CD14-positive monocyte (primary cell): ENCODE measurements around the gene CUL2. TPM values are rescaled to one million over a fixed set of nuclear protein-coding genes. Genes with fewer than 3 reads are reported as not detected.

Experiments used
- DNase-seq, 3 donors: peaks; one replicate each; pipeline ENCODE4 v3.0.0-alpha.2; 2011 to 2022
- H2AFZ ChIP-seq: 2 replicates; pipeline ENCODE4 v1.6.0; 2012; ENCODE audit warnings: mild to moderate bottlenecking, low read depth, low read length, inconsistent platforms; ENCODE audit not compliant: insufficient read depth, poor library complexity, severe bottlenecking
- H3K27ac ChIP-seq, 2 donors: 1 replicate in 1 of 2; 2 replicates in 1 of 2; pipeline ENCODE4 v1.5.1; 2012 to 2013; ENCODE audit warnings: low read length in 2 of 2, control low read depth in 1 of 2, inconsistent platforms in 1 of 2, low read depth in 1 of 2, mild to moderate bottlenecking in 1 of 2
- H3K27me3 ChIP-seq, 2 donors: one replicate each; pipeline versions ENCODE4 v1.6.0 to v1.6.1; 2011 to 2013; ENCODE audit warnings: low read length in 2 of 2; ENCODE audit not compliant: control insufficient read depth in 2 of 2, insufficient read depth in 2 of 2
- H3K36me3 ChIP-seq, 2 donors: replicated peaks in 1 of 2; 1 replicate in 1 of 2; 2 replicates in 1 of 2; pipeline versions ENCODE4 v1.5.1 to v1.6.1; 2012 to 2013; ENCODE audit warnings: low read length in 2 of 2, control low read depth in 1 of 2, inconsistent platforms in 1 of 2, mild to moderate bottlenecking in 1 of 2; ENCODE audit not compliant: insufficient read depth in 2 of 2, control insufficient read depth in 1 of 2
- H3K4me1 ChIP-seq, 2 donors: 1 replicate in 1 of 2; 2 replicates in 1 of 2; pipeline versions ENCODE4 v1.5.1 to v1.6.1; 2012 to 2013; ENCODE audit warnings: low read length in 2 of 2, control low read depth in 1 of 2, inconsistent platforms in 1 of 2, mild to moderate bottlenecking in 1 of 2, moderate library complexity in 1 of 2; ENCODE audit not compliant: insufficient read depth in 2 of 2, control insufficient read depth in 1 of 2
- H3K4me2 ChIP-seq: replicated peaks from 2 replicates; pipeline ENCODE3; 2012; ENCODE audit warnings: low read length, moderate library complexity, mild to moderate bottlenecking; ENCODE audit not compliant: poor library complexity, severe bottlenecking; ENCODE audit errors: extremely low read depth
- H3K4me3 ChIP-seq, 3 experiments: fragments of 200-600 bp in 1 of 3; sonication (generic) in 1 of 3; replicated peaks in 1 of 3; 1 replicate in 2 of 3; 2 replicates in 1 of 3; pipeline ENCODE4 v1.5.1; 2011 to 2013; ENCODE audit warnings: low read length in 3 of 3, mild to moderate bottlenecking in 3 of 3, control low read depth in 2 of 3, low read depth in 2 of 3, inconsistent platforms in 1 of 3, moderate library complexity in 1 of 3
- H3K79me2 ChIP-seq: 2 replicates; pipeline ENCODE4 v1.6.0; 2012; ENCODE audit warnings: mild to moderate bottlenecking, control low read depth, inconsistent platforms, low read length, moderate library complexity; ENCODE audit not compliant: insufficient read depth
- H3K9ac ChIP-seq: 2 replicates; pipeline ENCODE4 v1.6.0; 2017; ENCODE audit warnings: low read length, mild to moderate bottlenecking; ENCODE audit not compliant: insufficient read depth, poor library complexity, severe bottlenecking
- H3K9me3 ChIP-seq, 2 donors: replicated peaks in 1 of 2; 1 replicate in 1 of 2; 2 replicates in 1 of 2; pipeline versions ENCODE4 v1.5.1 to v1.6.1; 2012 to 2013; ENCODE audit warnings: low read length in 2 of 2, control low read depth in 1 of 2; ENCODE audit not compliant: control insufficient read depth in 1 of 2, insufficient read depth in 1 of 2
- H4K20me1 ChIP-seq: 2 replicates; pipeline ENCODE4 v1.6.0; 2012; ENCODE audit warnings: mild to moderate bottlenecking, low read length, control low read depth, moderate library complexity; ENCODE audit not compliant: insufficient read depth
- H3K27ac Mint-ChIP-seq, 7 donors: one replicate each; pipeline ENCODE4 v1.8.0; 2020; ENCODE audit warnings: mild to moderate bottlenecking in 7 of 7, mixed read lengths in 7 of 7, moderate library complexity in 6 of 7, inconsistent platforms in 2 of 7
- H3K27me3 Mint-ChIP-seq, 3 donors: one replicate each; pipeline ENCODE4 v1.8.0; 2021 to 2022; ENCODE audit warnings: low read depth in 3 of 3, mild to moderate bottlenecking in 3 of 3, mixed read lengths in 3 of 3, moderate library complexity in 3 of 3, inconsistent platforms in 1 of 3
- H3K36me3 Mint-ChIP-seq, 2 donors: one replicate each; pipeline ENCODE4 v1.8.0; 2020; ENCODE audit warnings: mixed read lengths in 2 of 2, inconsistent platforms in 1 of 2, mild to moderate bottlenecking in 1 of 2
- H3K4me1 Mint-ChIP-seq: one replicate; pipeline ENCODE4 v1.8.0; 2020; ENCODE audit warnings: mild to moderate bottlenecking, mixed read lengths
- H3K4me3 Mint-ChIP-seq, 2 donors: one replicate each; pipeline ENCODE4 v1.8.0; 2020; ENCODE audit warnings: mild to moderate bottlenecking in 2 of 2, mixed read lengths in 2 of 2, moderate library complexity in 1 of 2
- H3K9me3 Mint-ChIP-seq, 7 donors: one replicate each; pipeline ENCODE4 v1.8.0; 2020 to 2022; ENCODE audit warnings: mixed read lengths in 7 of 7, mild to moderate bottlenecking in 6 of 7, moderate library complexity in 6 of 7, inconsistent platforms in 2 of 7
- WGBS: methylation state at CpG from one replicate; pipeline ENCODE4 v1.1.5; 2013; ENCODE audit warnings: missing lambda C conversion rate; ENCODE audit not compliant: insufficient coverage; 5-methylcytosine and 5-hydroxymethylcytosine counted together
- intact Hi-C, 2 donors: fragments of 100-400 bp; cut with micrococcal nuclease; formaldehyde crosslinking; loops; one replicate each; pipeline versions ENCODE4 v1.15.0 to v1.15.1; 2023
- polyA plus RNA-seq, 3 donors: library from polyadenylated mRNA; depleted of rRNA in 1 of 3; unstranded in 2 of 3; stranded (reverse) in 1 of 3; fragments of 300-500 nt in 2 of 3; fragments of >200 nt in 1 of 3; fragmentation: Illumina TruSeq in 2 of 3; gene quantifications; 1 replicate in 2 of 3; 2 replicates in 1 of 3; pipeline ENCODE4 v1.2.3, GENCODE V29; 2012 to 2021
- TF ChIP-seq, protein P1 (sequence below): fragments of 200-600 bp; IDR thresholded peaks from one replicate; pipeline ENCODE4 v1.8.0; 2022; ENCODE audit warnings: antibody characterized with exemption, mild to moderate bottlenecking

The CUL2 gene
- polyA plus RNA-seq, 3 donors, result 10.2 to 22.8 (median 12.9) TPM

GRCh38 chr10:35075228-35075627, 14.9 kb downstream of the CUL2 start:
- H3K9ac ChIP-seq, result no peak overlapping the region

DNA sequence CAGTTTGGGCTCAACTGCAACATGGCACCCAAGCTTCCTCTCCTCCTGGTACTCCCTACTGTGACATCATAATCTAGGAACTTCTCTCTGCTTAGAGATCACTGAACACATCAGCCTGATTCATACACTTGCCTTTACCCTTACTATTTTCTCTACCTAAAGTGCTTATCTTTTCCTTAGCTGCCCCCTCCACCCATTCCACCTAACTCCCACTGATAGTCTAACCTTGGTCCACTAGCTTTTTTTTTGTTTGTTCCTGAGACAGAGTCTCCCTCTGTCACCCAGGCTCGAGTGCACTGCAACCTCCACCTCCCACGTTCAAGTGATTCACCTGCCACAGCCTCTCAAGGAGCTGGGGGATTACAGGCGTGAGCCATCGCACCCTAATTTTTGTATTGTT, 15.9 kb downstream of the CUL2 start:
- Histone ChIP-seq H3K27ac (no peak overlapping the region), H3K4me1 (no peaks in the 10 kb centered on the region), H2AFZ (no peak overlapping the region), H3K4me2 (no peak overlapping the region), H3K79me2 (peaks cover 70% of the 10 kb centered on the region), H3K9ac (no peak overlapping the region), H3K27me3 (no peaks in the 10 kb centered on the region), H3K4me3 (no peak overlapping the region), H3K36me3 (peaks cover 14 to 40% of the 10 kb centered on the region in 2 donors), H3K9me3 (no peaks in the 10 kb centered on the region), H4K20me1 (peaks cover 77% of the 10 kb centered on the region)
- TF ChIP-seq, protein P1, sequence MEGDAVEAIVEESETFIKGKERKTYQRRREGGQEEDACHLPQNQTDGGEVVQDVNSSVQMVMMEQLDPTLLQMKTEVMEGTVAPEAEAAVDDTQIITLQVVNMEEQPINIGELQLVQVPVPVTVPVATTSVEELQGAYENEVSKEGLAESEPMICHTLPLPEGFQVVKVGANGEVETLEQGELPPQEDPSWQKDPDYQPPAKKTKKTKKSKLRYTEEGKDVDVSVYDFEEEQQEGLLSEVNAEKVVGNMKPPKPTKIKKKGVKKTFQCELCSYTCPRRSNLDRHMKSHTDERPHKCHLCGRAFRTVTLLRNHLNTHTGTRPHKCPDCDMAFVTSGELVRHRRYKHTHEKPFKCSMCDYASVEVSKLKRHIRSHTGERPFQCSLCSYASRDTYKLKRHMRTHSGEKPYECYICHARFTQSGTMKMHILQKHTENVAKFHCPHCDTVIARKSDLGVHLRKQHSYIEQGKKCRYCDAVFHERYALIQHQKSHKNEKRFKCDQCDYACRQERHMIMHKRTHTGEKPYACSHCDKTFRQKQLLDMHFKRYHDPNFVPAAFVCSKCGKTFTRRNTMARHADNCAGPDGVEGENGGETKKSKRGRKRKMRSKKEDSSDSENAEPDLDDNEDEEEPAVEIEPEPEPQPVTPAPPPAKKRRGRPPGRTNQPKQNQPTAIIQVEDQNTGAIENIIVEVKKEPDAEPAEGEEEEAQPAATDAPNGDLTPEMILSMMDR, result no peak
- Mint-ChIP-seq H3K36me3 (peaks cover 10 to 28% of the 10 kb centered on the region in 2 donors), H3K27me3 (peaks cover 0 to 3% (median 0%) of the 10 kb centered on the region in 3 donors), H3K27ac (peak overlapping the region in 2 of 7 donors; percentile 12 to 37), H3K4me3 (no peak overlapping the region), H3K9me3 (peaks cover 0 to 5% (median 0%) of the 10 kb centered on the region in 7 donors), H3K4me1 (peaks cover 1% of the 10 kb centered on the region)
- DNase-seq, result no peak
- no CpG with 5 or more reads among the region's 4 CpGs for WGBS
- intact Hi-C loops, result no loop called here

More at GRCh38 chr10:35075228-35075627, 14.9 kb downstream of the CUL2 start:
- intact Hi-C loops, result no loop called here
- DNase-seq, result no peak
- Mint-ChIP-seq H3K4me3 (no peak overlapping the region), H3K36me3 (peaks cover 10 to 20% of the 10 kb centered on the region in 2 donors), H3K27ac (no peak overlapping the region), H3K27me3 (peaks cover 0 to 3% (median 0%) of the 10 kb centered on the region in 3 donors), H3K4me1 (peaks cover 1% of the 10 kb centered on the region), H3K9me3 (peaks cover 0 to 5% (median 0%) of the 10 kb centered on the region in 7 donors)
- Histone ChIP-seq H3K4me2 (no peak overlapping the region), H4K20me1 (peaks cover 84% of the 10 kb centered on the region), H3K27ac (no peak overlapping the region), H3K79me2 (peaks cover 79% of the 10 kb centered on the region), H3K4me1 (no peaks in the 10 kb centered on the region), H3K4me3 (no peak overlapping the region), H3K27me3 (no peaks in the 10 kb centered on the region), H3K36me3 (peaks cover 6 to 36% of the 10 kb centered on the region in 2 donors), H2AFZ (no peak overlapping the region), H3K9me3 (no peaks in the 10 kb centered on the region)
- TF ChIP-seq, protein P1, result no peak
- WGBS, result 95% methylated on average over 3 of the region's 3 CpGs
